Gastrocnemius medialis (tissue), 4 donors: ENCODE results near the gene TGOLN2.

Source experiments
- POLR2A ChIP-seq, 2 donors: fragments of 450-650 bp; IDR thresholded peaks; one replicate each; pipeline ENCODE4 v1.6.1; 2017; ENCODE audit warnings: antibody characterized with exemption in 2 of 2, mild to moderate bottlenecking in 2 of 2, moderate library complexity in 2 of 2
- TF ChIP-seq, protein P1 (sequence below), 5 experiments: fragments of 450-650 bp in 3 of 5; fragments of 200-600 bp in 2 of 5; sonication (generic) in 2 of 5; IDR thresholded peaks in 4 of 5; conservative IDR thresholded peaks in 1 of 5; 1 replicate in 4 of 5; 2 replicates in 1 of 5; pipeline ENCODE4 v1.5.1; 2016 to 2019; ENCODE audit warnings: antibody characterized with exemption in 5 of 5, mild to moderate bottlenecking in 3 of 5, moderate library complexity in 3 of 5

DNA sequence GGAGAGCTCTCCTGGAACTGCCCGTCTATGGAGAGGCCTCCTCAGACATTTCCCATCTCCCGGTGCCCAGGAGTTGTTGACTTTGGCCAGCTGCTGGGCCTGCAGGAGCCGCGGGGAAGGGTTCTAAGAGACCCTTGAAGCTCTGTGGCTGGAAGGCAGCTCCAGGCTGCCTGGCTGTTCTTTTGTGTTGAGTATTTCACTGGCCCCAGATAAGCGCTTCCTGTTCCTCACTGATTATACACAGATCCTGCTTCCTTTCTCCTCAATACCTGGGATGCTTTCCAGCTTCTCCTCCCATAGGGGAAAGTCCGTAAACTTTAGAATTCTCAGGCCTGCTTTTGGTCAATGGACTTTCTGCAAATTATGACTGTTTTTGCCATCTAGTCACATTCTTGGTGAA is 57.8 kb downstream of the TGOLN2 start:
- TF ChIP-seq, protein P1, sequence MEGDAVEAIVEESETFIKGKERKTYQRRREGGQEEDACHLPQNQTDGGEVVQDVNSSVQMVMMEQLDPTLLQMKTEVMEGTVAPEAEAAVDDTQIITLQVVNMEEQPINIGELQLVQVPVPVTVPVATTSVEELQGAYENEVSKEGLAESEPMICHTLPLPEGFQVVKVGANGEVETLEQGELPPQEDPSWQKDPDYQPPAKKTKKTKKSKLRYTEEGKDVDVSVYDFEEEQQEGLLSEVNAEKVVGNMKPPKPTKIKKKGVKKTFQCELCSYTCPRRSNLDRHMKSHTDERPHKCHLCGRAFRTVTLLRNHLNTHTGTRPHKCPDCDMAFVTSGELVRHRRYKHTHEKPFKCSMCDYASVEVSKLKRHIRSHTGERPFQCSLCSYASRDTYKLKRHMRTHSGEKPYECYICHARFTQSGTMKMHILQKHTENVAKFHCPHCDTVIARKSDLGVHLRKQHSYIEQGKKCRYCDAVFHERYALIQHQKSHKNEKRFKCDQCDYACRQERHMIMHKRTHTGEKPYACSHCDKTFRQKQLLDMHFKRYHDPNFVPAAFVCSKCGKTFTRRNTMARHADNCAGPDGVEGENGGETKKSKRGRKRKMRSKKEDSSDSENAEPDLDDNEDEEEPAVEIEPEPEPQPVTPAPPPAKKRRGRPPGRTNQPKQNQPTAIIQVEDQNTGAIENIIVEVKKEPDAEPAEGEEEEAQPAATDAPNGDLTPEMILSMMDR (IDR thresholded peaks at IDR 0.05 in 4 of 5, conservative IDR thresholded peaks at IDR 0.05 in 1 of 5): no peak
- TF ChIP-seq POLR2A (IDR thresholded peaks at IDR 0.05): peak in 1 of 2 donors; percentile 12
